GM20000 (cell line): ENCODE results near the gene ABI3BP.

ENCODE experiments used
- DNase-seq: peaks from one replicate; pipeline ENCODE4 v3.0.0; 2012; ENCODE audit warnings: low spot score
- TF ChIP-seq, protein P1 (sequence below): IDR thresholded peaks from 2 replicates; pipeline ENCODE4 v1.5.1; 2012; ENCODE audit warnings: mild to moderate bottlenecking, control low read depth; ENCODE audit errors: extremely low read depth, missing control alignments

The ABI3BP gene

DNA sequence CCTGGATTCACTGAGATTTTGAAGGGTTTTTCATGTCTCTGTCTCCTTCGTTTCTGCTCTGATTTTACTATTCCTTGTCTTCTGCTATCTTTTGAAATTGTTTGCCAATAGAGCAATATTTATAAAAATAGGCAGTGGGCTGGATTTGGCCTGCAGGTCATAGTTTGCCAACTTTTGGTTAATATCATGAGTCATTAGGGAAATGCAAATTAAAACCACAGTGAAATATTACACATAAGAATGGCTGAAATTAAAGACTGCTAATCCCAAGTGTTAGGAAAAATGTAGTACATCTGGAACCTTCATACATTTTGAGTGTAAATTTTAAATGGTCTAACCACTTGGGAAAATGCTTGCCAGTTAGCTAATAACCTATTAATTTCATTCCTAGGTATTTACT, 56.3 kb downstream of the ABI3BP start:
- TF ChIP-seq, protein P1, sequence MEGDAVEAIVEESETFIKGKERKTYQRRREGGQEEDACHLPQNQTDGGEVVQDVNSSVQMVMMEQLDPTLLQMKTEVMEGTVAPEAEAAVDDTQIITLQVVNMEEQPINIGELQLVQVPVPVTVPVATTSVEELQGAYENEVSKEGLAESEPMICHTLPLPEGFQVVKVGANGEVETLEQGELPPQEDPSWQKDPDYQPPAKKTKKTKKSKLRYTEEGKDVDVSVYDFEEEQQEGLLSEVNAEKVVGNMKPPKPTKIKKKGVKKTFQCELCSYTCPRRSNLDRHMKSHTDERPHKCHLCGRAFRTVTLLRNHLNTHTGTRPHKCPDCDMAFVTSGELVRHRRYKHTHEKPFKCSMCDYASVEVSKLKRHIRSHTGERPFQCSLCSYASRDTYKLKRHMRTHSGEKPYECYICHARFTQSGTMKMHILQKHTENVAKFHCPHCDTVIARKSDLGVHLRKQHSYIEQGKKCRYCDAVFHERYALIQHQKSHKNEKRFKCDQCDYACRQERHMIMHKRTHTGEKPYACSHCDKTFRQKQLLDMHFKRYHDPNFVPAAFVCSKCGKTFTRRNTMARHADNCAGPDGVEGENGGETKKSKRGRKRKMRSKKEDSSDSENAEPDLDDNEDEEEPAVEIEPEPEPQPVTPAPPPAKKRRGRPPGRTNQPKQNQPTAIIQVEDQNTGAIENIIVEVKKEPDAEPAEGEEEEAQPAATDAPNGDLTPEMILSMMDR: no peak

DNA sequence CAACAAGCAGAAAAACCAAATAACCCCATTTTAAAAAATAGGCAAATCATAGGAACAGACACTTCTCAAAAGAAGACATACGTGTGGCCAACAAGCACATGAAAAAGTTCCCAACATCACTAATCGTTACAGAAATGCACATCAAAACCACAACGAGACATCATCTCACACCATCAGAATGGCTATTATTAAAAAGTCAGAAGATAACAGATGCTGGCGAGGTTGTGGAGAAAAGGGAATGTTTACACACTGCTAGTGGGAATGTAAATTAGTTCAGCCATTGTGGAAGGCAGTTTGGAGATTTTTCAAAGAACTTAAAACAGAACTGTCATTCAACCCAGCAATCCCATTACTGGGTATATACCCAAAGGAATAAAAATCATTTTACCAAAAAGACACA, 60.7 kb downstream of the ABI3BP start:
- DNase-seq: no peak
- TF ChIP-seq, protein P1: no peak

More for the DNA sequence above, 56.3 kb downstream of the ABI3BP start:
- DNase-seq: no peak

DNA sequence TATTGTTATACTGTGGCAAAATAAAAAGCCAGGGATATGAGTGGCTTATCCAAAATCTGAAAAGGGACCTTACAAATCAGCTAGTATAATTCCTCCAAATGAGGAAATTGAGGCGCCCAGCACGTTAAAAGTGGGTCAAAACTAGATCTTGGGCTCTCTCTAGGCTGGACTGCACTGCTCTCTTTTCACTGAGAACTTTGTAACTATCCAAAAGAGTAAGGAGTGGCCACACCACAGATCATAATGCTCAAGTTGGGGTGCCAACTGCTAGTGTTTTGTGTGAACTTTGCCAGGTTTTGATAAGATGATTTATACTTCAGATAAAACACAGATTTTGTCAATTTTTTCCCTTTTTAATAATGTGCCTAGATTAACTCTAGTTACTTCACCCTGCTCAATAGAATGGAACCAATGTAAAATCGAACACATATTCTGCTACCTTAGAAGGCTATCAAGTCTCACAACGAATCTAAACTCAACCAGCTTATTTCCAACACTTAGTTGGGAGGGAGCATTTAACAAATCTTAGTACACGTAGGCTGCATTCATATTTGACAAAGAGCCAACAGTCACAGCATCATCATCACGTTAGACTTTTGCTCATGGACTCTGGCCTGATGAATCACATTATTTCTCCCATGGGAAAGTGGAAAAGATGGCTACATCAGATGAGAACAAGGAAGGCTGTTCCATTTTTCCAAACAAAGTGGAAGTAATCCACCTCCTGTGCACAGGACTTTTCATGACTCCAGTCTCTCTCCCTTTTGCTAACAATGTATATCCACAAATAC, 64.4 kb downstream of the ABI3BP start:
- TF ChIP-seq, protein P1: no peak
- DNase-seq: no peak

DNA sequence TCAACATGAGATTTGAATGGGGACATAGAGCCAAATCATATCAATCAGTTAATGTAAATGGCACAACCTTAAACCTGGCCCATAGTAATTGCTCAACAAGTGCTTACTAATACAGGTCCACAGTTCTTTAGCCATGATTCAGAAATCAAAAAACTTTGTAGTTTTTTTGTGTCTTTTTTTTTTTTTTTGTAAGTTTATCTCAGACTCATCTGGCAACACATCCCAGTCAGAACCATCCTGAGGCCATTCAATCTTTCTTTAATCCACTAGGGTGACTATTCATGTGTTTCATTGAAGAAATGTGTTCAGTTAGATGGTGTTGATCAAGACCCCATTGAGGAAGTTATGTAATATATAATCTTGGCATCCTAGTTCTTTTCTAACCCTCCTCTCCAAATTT, 65.4 kb downstream of the ABI3BP start:
- TF ChIP-seq, protein P1: no peak
- no peak for DNase-seq

DNA sequence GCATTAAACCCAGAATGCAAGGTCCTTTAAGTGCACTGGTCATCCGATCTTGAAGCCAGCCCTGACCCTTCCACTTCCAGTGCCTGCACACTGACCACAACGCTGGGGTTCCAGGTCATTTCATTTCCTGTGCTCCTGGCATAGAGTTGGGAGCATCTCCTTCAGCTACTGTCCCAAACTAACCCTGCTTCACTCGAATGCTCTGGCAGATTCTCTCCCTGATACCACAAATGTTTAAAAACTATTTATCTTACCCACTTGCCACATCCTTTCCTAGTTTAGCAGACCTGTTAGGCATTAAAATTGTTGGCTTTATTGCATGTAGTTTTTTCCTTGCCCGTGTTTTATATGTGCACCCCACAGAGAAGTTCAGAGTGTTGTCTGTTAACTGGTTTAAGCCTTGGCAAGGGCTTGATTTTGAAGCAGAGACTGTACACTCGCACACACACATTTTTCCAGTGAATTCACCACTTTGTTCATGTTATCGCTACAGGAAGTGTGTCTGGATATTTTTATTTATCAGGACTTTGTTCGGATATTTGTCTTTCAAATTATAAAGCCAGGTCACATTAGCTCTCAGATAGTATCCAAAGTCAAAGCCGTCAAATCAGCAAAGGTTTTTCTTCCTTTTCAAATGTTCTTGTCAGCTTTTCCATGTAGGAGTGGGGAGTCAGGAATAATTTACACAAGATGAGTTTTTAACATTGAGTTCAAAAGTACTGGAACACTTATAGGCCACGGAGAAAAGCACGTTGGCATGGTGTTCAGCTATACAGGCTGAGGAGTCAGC, 77.3 kb downstream of the ABI3BP start:
- TF ChIP-seq, protein P1: no peak
- DNase-seq: no peak

DNA sequence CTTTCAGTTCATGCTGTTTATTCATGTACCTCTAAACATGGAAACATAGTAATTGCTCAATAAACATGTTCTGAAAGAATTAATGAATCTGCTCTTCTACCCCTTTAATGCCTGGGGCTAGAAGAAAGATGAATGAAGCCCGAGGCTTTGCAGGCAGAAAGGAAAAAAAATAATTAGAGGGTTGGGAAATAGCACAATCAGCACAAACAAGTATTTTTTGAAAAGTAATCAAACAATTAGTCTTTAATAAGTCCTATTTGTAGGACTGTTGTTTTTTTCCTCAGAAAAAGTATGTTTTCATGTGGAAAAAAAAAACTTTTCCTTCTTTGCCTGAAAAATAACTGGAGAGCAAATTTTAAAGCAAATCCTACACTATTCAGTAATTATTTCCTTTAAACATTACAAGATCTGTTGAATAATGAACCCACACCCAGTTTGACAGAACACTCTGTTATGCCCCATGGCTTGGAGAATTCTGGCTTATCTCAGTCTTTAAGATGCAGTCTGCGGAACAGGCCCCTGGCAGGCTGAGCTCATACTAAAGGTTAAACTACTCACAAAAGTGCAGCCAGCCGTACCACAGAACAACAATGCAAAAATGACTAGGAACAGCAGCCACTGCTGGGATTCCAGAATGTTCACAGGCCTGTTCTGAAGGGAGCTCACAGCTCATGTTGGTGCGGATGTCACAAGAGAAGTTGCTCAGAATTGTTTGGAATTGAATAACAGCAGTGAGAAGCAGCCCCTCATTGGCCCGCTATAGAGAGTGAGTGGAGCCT, 79.2 kb downstream of the ABI3BP start:
- DNase-seq: no peak
- TF ChIP-seq, protein P1: no peak
